GM21723 (cell line): ENCODE measurements around the gene ADGRA1.

ENCODE experiments used
- ATAC-seq: cut with Tn5 transposase; IDR thresholded peaks from one replicate; pipeline ENCODE4 v1.9.1; 2021; ENCODE audit warnings: mild to moderate bottlenecking, moderate library complexity; ENCODE audit not compliant: unreplicated experiment

Gene ADGRA1

DNA sequence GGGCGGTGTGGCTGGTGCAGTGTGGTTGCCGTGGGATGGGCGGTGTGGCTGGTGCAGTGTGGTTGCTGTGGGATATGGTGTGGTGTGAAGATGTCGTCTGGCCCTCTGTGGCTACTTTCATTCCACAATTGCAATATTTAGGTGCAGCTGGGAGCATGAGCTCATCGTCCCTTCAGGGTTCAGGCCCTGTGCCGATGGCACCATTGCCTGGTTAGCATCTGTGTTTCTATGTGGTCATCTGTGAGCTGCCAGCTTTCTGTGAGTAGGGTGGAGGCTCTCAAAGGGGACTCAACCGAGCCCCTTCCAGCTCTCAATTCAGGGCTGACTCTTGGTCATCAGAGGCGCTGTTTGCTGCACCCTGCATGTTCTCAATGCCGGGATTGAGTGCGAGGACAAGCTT, 3.6 kb downstream of the ADGRA1 start:
- ATAC-seq, result no peak

DNA sequence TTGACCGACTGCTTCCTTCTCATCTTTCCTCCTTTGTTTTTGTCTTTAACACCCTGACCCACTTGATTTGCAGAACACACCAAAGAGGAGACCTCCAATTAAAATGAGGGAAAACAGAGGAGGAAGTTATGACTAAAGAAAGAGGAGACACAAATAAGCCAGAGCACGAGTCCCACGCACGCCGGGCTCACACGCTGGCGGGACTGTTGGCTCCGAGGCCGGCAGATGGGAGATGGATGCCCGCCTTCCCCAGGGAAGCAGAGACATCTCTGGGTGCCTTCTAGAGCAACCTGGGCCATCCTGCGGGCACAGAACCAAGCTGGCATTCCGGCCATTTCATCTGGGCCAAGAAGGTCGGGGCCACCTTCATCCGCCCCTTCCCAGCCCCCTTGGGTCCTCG, 5.6 kb downstream of the ADGRA1 start:
- no peak for ATAC-seq

- no peak for ATAC-seq
Measured at GRCh38 chr10:133094286-133094685, 6.6 kb downstream of the ADGRA1 start.

GRCh38 chr10:133094866-133095265, 7.1 kb downstream of the ADGRA1 start:
- no peak for ATAC-seq

DNA sequence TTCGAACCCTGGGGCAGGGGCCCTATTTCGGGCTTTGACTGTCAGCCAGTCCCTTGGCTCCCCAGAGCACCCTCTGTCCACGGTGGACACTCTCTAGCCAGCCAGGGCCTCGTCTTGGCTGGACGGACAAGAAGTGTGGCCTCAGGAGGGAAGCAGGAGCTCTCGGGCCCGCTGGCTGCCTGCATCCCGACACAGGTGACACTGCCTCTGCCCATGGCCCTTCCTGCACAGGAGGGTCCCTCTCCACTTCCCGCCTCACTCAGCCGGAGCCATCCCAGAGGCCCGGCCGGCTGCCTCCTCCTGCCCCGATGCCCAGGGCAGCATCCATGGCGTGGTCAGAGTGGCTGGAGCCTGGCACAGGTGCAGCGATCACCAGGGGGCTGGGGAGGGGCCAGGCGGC, 7.9 kb downstream of the ADGRA1 start:
- ATAC-seq, result no peak

GRCh38 chr10:133096616-133097269, 9.0 kb downstream of the ADGRA1 start:
- no peak for ATAC-seq

GRCh38 chr10:133097418-133097817, 9.7 kb downstream of the ADGRA1 start:
- ATAC-seq, result no peak

- ATAC-seq, result no peak
Measured at GRCh38 chr10:133097961-133098360, 10.2 kb downstream of the ADGRA1 start.

- no peak for ATAC-seq
Measured at GRCh38 chr10:133098426-133099124, 10.9 kb downstream of the ADGRA1 start.

GRCh38 chr10:133099571-133099970, 11.8 kb downstream of the ADGRA1 start:
- no peak for ATAC-seq

DNA sequence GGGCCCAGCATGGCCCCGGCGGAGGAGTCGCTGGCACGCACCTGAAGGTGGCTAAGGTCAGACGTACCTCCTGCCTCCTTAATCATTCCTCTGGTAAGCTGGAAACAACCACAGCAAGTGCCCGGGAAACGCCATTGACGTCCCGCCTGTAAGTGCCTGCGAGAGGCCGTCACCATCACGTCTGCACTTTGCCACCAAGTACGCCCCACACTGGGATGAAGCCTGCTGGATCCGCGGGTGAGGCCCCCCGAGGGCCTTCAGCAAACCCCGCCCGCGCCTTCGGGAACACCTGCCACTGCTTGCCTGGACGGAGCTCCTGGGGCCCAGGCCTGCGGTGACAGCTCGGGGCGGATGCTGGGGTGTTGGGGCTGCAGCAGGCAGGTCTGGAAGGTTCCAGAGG, 12.5 kb downstream of the ADGRA1 start:
- no peak for ATAC-seq

DNA sequence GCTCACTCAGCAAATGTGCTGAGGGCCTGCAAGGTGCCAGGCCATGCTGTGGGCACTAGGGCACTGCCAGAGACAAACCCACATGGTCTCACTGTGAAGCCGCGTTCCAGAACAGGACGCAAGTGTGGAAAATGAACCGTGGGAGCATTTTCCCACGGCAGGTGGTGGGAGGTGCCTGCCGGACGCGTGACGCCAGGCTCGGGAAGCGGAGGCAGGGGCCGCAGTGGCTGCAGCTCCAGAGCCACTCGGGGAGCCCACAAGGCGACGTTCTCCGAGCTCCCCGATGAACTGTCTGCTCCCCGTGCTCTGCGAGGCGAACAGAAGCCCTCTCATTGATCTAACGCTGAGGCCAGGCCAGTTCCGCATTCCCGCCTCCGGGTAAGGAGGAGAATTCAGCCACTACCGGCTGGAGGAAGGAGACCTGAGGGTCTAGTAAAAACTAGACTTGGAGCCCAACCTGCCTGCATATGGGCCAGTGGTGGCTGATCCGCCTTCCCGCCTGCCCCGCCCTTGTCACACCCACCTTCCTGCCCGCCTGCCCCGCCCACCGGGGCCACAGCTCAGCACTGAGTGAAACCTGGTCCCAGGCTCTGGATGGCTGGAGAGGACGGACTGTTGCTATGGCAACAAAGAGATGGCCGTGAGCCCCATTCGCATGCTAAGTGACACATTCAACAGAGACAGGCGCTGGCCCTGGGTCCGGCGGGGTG, 13.1 kb downstream of the ADGRA1 start:
- ATAC-seq, result no peak

DNA sequence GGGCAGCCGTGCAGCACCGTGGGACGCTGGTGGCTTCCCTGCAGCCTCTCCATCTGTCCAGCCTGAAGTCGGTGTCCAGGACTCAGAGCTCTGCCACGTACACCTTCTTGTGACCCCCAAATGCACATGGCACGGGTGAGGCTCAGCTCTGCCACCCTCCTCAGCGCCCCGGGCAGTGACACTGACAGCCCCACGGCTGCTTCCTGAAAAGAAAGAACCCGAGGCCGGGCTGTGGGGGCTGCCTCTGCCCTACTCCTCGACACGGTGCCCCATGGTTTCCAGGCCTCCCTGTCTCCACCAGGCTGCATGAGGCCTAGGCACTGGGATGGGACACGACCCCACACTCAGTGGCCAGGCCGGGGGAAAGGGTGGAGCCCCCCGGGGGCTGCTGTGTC, 13.7 kb downstream of the ADGRA1 start:
- no peak for ATAC-seq

DNA sequence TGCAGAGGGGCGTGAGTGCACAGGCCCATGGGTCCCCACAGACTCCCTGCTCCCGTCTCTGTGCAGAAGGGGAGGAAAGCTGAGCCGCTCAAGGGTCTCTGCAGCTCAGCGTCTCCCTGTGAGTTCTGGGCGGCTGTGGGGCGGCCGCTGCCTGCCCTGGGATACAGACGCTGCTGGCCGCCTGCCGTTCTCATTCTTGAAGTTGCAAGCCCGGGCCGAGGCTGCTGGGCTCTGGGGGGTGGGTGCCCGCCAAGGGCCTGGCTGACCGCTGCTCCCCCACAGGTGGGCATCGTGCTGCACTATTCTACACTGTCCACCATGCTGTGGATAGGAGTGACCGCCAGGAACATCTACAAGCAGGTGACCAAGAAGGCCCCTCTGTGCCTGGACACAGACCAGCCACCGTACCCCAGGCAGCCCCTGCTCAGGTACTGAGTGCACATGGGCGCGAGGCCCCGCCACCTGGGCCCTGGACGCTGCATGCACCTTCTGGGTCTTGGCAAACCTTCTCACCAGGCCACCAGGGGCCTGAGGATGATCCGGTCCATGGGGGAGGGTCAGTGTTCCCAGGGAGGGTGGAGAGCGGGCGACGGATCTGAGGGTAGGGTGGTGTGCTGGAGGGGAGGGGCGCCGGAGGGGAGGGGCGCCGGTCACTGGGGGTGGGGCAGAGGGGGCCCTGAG, 14.8 kb downstream of the ADGRA1 start:
- ATAC-seq, result no peak

- no peak for ATAC-seq
Measured at GRCh38 chr10:133103311-133103910, 15.7 kb downstream of the ADGRA1 start.

DNA sequence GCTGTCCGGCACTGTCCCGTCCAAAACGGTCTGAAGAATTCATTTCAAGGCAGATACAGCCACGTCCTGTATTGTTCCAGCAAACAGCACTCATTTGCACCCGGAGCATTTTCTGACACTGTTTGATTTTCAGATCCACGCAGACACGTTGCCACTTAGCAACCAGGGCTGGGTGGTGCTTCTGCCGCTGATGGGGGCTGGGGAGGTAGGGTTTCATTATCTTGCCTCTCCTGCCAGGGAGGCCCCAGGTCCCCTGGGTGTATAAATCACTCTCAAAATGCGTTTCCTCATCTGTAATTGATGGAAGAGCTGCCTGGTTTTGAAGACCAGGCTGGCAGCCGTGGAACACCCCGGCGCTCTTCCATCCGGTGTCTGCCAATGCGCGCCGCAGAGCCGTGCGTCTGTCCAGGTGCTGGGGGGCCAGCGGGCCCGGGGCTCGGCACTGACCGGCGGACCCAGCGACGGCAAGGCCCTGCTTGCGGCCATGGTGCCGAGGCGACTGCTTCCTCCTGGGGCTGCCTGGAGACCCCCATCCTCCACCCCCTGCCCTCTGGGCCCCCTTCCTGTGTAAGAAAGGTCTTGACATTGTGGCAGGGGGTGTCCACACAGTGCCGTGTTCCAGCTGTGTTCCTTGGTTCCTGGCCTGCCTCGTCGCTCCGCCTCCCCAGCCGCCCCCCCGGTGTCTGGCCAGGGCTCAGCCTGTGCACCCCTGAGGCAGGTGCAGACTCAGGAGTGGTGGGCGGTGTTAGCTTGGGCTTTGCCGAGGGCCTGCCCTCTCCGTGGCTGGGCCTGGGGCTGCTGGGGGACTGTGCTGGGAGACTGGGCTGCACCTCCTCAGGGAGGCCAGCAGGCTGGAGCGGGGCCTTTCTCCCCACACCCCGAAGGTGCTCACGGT, 16.6 kb downstream of the ADGRA1 start:
- no peak for ATAC-seq

DNA sequence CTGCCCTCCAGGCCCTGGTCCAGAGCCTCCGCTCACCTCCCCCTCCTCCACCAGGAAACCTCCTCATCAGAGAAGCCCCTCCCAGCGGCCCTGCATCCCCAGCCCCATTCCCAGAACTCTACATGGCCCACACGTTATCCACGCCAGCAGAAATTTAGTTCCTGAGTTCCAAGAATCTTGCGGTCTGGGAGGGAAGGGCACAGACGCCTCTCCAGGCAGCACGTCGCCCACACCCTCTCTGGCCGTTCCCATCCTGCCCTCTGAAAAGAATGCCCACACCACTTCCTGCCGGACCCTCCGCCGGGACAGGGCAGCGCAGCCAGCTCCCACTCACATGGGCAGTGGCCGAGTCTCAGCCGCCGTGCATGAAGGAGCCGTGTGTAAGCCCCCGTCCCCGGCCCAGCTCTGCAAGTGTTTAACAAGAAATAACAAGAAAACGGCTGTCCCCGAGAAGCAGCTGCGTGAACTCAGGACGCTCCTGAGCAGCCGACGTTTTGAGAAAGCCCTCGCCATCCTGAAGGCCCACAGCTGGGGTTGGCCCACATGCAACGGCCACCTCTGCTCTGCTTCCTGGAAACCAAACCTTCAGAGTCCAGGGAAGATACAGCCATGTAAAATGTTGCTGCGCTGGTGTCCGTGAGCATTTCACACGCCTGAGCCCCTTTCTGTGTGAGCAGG, 17.4 kb downstream of the ADGRA1 start:
- no peak for ATAC-seq

DNA sequence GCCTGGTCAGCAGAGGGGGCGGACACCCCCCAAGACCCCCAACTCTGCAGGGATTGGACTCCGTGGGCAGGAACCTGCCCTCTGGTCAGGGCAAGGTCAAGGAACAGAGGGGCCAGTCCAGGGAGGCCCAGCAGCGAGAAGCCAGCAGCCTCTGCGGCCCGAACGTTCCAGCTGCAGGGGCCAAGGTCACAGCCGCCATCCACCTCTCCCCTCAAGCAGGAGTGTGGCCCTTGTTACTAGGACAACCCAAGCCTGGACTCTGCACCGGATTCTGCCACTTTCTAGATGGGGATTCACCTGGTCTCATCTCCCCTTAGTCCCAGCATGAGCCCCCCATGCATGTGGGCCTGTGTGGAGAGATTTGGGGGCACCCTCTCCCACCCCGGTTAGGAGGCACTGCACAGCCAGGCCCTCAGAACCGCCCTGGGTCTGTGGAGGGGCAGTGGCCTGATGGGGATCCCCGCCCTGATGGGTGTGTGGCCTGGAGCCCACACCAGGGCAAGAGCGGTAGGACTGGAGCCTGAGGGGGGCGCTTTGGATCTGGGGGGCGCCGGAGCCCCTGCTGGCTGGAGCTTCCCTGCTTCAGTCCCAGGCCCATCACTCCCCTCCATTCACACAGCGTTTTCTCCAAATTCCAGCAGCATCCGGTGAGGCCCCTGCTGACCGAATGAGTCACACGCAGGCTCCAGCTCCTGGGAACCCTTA, 18.1 kb downstream of the ADGRA1 start:
- ATAC-seq, result no peak

DNA sequence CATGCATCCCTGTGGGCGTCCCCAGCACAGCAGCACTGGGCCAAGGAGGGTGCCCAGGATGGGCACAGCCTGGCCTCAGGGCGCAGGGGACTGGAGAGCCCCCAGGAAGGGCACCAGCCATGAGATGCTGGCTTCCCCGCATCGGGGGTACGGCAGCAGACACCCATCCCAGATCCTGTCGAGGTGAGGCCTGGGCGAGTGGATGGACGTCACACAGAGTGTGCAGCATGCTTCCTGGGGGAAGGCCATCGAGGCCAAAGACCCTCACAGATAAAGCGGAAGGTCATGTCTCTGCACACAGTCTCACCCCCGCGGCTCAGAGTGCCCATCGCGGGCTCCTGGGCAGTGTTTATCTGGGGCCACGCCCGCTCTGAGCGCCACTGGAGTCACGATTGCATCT, 18.8 kb downstream of the ADGRA1 start:
- ATAC-seq, result no peak
